Neural crest cell (in vitro differentiated cells): ENCODE data around the gene ARL6IP5. TPM values are rescaled to one million over a fixed set of nuclear protein-coding genes. Genes with fewer than 3 reads are reported as not detected.
A peak's percentile ranks its signal among the peaks of the same experiment; 100 is the strongest.

Experiments used
- DNase-seq: peaks from one replicate; pipeline ENCODE4 v3.0.0; 2021; ENCODE audit warnings: low read depth, mixed read lengths, low spot score
- H3K27ac Mint-ChIP-seq: one replicate; pipeline ENCODE4 v1.8.0; 2021; ENCODE audit warnings: mild to moderate bottlenecking, mixed read lengths; ENCODE audit not compliant: unreplicated experiment
- H3K27me3 Mint-ChIP-seq: 2 replicates; pipeline ENCODE4 v1.8.0; 2021; ENCODE audit warnings: low read depth, mild to moderate bottlenecking, mixed read lengths
- H3K36me3 Mint-ChIP-seq: 2 replicates; pipeline ENCODE4 v1.8.0; 2021; ENCODE audit warnings: low read depth, mild to moderate bottlenecking, mixed read lengths
- H3K4me1 Mint-ChIP-seq: 2 replicates; pipeline ENCODE4 v1.8.0; 2021; ENCODE audit warnings: mixed read lengths
- H3K4me3 Mint-ChIP-seq: one replicate; pipeline ENCODE4 v1.8.0; 2021; ENCODE audit warnings: mild to moderate bottlenecking, mixed read lengths
- H3K9me3 Mint-ChIP-seq: 2 replicates; pipeline ENCODE4 v1.8.0; 2021; ENCODE audit warnings: mixed read lengths
- CTCF ChIP-seq: fragments of 200-600 bp; sonication (generic); conservative IDR thresholded peaks from 2 replicates; pipeline ENCODE4 v1.5.0; 2021; ENCODE audit warnings: antibody characterized with exemption, mild to moderate bottlenecking
- total RNA-seq: library from RNA; stranded (reverse); gene quantifications from 2 replicates; pipeline ENCODE4 v1.2.1, GENCODE V29; 2021

Gene ARL6IP5
- total RNA-seq, 1 donor from 2014 or later: 59.9 TPM

GRCh38 chr3:69066121-69066520 lies 18.6 kb upstream of the ARL6IP5 start:
- TF ChIP-seq CTCF: no peak
- Mint-ChIP-seq H3K27ac (no peak overlapping the region), H3K4me3 (no peak overlapping the region), H3K36me3 (peaks cover 9% of the 10 kb centered on the region), H3K9me3 (no peaks in the 10 kb centered on the region), H3K27me3 (no peaks in the 10 kb centered on the region), H3K4me1 (peaks cover 10% of the 10 kb centered on the region)
- DNase-seq: no peak

DNA sequence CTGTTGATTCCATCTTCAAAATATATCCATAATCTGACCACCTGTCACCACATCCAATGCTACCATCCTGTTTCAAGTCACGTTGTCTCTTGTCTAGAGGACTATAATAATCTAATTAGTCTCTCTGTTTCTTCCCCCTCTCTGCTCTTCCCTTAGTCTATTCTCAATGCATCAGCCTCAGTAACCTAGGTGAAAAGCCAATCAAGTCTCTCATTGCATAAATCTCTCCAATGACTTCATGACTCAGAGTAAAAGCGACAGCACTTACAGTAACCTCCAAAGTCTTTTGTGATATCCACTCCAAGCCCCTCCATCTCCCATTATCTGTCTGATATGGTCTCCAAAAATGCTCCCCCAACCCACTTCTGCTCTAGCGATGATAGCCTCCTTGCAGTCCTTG lies 11.8 kb upstream of the ARL6IP5 start:
- Mint-ChIP-seq H3K27me3 (no peaks in the 10 kb centered on the region), H3K36me3 (peaks cover 18% of the 10 kb centered on the region), H3K4me3 (no peak overlapping the region), H3K9me3 (no peaks in the 10 kb centered on the region), H3K4me1 (peaks cover 9% of the 10 kb centered on the region), H3K27ac (no peak overlapping the region)
- no peak for TF ChIP-seq CTCF
- DNase-seq: no peak

GRCh38 chr3:69079269-69080159 lies 5.2 kb upstream of the ARL6IP5 start:
- TF ChIP-seq CTCF: no peak
- Mint-ChIP-seq H3K9me3 (no peaks in the 10 kb centered on the region), H3K27ac (peak overlapping the region; percentile 57), H3K4me1 (peaks cover 66% of the 10 kb centered on the region), H3K36me3 (peaks cover 2% of the 10 kb centered on the region), H3K4me3 (peak overlapping the region; percentile 90), H3K27me3 (no peaks in the 10 kb centered on the region)
- peak; percentile 12 for DNase-seq

DNA sequence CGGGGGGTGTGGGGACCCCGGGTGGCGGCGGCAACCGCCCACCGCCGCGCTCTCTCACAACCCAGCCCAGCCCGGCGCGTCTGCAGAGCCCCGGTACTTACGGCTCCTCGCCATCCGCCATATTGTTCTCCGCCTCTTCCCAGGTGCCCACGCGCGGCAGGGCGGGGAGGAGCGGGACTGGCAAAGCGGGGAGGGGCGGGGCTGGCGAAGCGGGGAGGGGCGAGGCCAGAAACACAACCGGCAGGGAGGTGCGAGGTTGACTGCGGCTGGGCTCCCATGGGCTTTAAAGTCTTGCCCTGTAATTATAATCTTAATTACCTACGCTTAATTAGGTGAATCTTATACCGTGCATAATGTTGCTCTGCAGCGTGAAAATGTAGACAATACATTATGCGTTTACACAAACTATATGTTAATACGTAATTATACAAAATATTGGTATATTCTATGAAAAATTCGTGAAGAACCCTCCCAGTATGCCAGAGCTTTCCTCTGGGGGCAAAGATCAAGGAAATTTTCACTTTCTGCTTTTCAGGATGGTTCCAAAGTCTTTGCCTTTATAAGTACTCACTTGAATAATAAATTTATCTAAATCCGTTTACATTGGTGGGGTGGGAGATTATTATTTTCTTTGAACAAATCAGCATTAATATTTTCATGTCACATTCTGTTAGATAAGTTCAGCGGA lies 4.4 kb upstream of the ARL6IP5 start, which contains the start of gene UBA3:
Gene UBA3, minus strand, starts transcription at position 133 of the 688 bp plus-strand sequence. Its CDS starts 12 bp downstream, at position 121.
- no peak for TF ChIP-seq CTCF
- Mint-ChIP-seq H3K4me1 (peaks cover 70% of the 10 kb centered on the region), H3K36me3 (peaks cover 2% of the 10 kb centered on the region), H3K4me3 (peak within 1 kb of the TSS; percentile 90), H3K9me3 (no peaks in the 10 kb centered on the region), H3K27ac (peak within 1 kb of the TSS; percentile 57), H3K27me3 (no peaks in the 10 kb centered on the region)
- DNase-seq: peak; percentile 81

DNA sequence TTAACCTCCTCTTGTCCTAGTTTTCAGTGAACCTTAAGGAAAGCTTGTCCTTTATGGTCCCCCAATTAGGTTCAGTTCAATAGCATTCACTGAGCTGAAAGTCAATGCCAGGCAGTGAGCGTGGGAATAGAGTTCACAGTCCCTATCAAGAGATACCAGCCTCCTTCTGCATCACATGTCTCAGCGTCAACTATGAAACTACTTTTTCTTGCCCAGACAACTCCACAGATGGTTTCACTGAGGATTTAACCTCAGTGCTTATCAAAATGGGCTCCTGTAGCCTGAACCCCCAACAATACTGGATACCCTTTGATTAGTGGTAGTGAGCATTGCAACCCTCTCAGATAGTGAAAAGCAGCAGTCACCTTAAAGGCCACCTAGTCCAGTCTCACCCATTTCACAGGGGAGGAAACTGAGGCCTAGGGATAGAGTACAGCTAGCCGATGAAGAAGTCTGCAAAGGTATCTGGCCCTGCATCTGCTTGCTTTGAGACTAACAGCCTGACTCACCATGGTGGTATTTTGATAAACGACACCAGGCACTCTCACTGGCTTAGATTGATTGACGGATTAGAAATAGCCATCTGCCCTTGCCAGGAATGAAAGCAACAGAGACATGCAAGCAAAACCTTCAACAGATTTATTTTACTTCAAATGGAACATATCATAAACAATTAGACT lies 3.0 kb upstream of the ARL6IP5 start:
- Mint-ChIP-seq H3K27ac (no peak overlapping the region), H3K36me3 (peaks cover 2% of the 10 kb centered on the region), H3K27me3 (no peaks in the 10 kb centered on the region), H3K9me3 (no peaks in the 10 kb centered on the region), H3K4me1 (peaks cover 77% of the 10 kb centered on the region), H3K4me3 (peak overlapping the region; percentile 71)
- TF ChIP-seq CTCF: no peak
- DNase-seq: no peak
